Measurements from ENCODE around the gene RHBDD2.
A peak's percentile ranks its signal among the peaks of the same experiment; 100 is the strongest.
"Not testable (repeated sequence)": the region's sequence is repeated elsewhere in the genome, so short reads cannot be mapped to it uniquely, and the experiment has no call there.

Gene RHBDD2

DNA sequence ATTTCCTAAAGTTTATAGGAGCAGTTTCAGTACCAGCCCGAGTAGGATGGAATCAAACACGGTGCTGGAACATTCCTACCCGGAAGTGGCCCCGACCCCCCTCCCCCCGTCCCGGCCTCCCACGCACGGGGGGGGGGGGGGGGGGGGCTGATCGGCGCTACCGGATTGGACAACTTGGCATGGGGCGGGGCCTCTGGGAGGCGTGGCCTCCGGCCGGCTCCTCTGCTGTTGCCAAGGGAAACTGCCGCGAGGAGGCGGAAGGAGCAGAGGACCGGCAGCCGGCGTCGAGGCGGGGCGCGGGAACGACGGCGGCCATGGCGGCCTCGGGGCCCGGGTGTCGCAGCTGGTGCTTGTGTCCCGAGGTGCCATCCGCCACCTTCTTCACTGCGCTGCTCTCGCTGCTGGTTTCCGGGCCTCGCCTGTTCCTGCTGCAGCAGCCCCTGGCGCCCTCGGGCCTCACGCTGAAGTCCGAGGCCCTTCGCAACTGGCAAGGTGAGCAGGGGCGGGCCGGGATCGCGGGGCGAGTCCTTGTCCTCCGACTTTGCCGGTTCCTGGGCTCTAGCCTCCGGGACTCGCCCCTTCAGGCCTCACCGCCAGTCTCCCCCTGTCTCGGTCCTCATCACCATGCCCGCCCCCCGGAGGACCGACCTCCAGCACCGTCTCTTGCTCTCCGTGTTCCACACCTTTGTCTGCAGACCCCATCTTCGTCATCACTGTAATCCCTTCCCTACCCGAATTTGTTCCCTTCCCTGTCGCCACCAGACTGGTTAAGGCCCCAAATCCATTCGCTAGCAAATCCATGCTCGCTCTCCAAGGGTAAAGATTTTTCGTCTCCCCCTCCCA lies at the start of gene RHBDD2:
RHBDD2 (plus strand) TSS at position 266 of the 843 bp plus-strand sequence; CDS start at position 315, 49 bp downstream.
- peak within 1 kb of the TSS; percentile 97 for H3K4me3 ChIP-seq (ENCODE audit: low read depth, low read length)
- TF ChIP-seq, protein P1, sequence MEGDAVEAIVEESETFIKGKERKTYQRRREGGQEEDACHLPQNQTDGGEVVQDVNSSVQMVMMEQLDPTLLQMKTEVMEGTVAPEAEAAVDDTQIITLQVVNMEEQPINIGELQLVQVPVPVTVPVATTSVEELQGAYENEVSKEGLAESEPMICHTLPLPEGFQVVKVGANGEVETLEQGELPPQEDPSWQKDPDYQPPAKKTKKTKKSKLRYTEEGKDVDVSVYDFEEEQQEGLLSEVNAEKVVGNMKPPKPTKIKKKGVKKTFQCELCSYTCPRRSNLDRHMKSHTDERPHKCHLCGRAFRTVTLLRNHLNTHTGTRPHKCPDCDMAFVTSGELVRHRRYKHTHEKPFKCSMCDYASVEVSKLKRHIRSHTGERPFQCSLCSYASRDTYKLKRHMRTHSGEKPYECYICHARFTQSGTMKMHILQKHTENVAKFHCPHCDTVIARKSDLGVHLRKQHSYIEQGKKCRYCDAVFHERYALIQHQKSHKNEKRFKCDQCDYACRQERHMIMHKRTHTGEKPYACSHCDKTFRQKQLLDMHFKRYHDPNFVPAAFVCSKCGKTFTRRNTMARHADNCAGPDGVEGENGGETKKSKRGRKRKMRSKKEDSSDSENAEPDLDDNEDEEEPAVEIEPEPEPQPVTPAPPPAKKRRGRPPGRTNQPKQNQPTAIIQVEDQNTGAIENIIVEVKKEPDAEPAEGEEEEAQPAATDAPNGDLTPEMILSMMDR (IDR thresholded peaks at IDR 0.05; ENCODE audit: low read depth, low read length): no peak

DNA sequence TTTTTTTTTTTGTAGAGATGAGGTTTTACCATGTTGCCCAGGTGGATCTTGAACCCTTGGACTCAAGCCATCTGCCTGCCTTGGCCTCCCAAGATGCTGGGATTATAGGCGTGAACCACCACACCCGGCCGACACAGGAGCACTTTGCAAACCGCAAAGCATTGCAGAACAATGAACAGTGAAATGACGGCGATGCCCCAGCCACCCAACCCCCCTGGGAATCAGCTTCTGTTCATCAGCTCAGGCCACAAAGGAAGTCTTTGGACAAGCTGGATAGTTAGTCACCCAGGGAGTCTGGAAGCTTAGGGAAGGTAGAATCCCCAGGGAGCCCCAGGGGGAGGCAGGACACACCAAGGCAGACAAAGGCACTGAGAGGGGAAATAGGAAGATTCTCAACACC lies 49.2 kb upstream of the RHBDD2 start:
- H3K4me3 ChIP-seq (ENCODE audit: low read depth, low read length): not testable (repeated sequence)

DNA sequence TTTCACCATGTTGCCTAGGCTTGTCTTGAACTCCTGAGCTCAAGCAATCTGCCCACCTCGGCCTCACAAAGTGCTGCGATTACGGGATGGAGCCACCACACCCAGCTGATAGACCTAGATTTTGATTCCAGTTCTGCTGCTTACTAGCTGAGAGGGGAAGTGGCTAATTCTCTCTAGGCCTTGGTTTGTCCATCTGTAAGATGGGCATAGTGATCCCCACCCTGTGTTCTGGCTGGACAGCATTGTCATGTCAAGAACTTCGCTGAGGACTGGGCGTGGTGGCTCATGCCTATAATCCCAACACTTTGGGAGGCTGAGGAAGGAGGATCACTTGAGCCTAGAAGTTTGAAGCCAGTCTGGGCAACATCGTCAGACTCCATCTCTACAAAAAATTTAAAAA lies 47.9 kb upstream of the RHBDD2 start:
- TF ChIP-seq, protein P1 (IDR thresholded peaks at IDR 0.05; ENCODE audit: low read depth, low read length): no peak
- no peak overlapping the region for H3K4me3 ChIP-seq (ENCODE audit: low read depth, low read length)

DNA sequence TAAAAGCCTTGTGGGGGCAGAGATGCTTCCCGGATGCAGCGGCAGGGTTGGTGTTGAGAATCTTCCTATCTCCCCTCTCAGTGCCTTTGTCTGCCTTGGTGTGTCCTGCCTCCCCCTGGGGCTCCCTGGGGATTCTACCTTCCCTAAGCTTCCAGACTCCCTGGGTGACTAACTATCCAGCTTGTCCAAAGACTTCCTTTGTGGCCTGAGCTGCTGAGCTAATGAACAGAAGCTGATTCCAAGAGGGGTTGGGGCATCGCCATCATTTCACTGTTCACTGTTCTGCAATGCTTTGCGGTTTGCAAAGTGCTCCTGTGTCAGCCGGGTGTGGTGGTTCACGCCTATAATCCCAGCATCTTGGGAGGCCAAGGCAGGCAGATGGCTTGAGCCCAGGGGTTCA lies 45.2 kb upstream of the RHBDD2 start:
- H3K4me3 ChIP-seq (ENCODE audit: low read depth, low read length): not testable (repeated sequence)

DNA sequence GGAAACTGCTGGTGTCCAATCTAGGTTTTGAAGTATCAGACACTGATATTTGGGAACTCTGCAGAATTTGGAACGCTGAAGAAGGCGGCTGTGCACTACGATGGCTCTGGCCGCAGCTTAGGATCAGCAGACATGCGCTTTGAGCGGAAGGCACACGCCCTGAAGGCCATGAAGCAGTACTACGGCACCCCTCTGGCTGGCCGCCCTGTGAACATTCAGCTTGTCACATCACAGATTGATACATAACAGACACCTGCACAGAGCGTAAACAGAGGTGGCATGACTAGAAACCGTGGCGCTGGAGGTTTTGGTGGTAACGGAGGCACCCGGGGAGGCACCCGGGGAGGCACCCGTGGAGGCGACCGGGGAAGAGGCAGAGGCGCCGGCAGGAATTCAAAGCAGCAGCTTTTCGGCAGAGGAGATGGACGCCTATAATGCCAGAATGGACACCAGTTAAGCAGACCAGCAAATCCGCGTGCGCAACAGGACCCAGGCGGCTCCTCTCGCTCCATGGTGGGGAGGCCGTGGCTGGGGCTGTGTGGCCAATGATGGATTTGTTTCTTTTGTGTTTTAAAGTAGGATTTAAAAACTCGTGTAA lies 43.0 kb upstream of the RHBDD2 start:
- TF ChIP-seq, protein P1 (IDR thresholded peaks at IDR 0.05; ENCODE audit: low read depth, low read length): no peak
- no peak overlapping the region for H3K4me3 ChIP-seq (ENCODE audit: low read depth, low read length)

DNA sequence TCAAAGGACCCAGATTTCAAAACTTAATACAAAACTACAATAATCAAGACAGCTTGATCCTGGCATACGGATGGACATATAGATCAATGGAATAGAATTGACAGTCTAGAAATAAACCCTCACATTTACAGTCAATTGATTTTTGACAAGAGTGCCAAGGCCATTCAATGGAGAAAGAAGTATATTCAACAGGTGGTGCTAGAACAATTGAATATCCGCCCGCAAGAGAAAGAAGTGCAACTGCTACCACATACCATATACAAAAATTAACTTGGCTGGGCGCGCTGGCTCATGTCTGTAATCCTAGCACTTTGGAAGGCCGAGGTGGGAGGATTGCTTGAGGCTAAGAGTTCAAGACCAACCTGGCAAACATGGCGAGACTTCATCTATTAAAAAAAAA lies 42.0 kb upstream of the RHBDD2 start:
- no peak overlapping the region for H3K4me3 ChIP-seq (ENCODE audit: low read depth, low read length)
- TF ChIP-seq, protein P1 (IDR thresholded peaks at IDR 0.05; ENCODE audit: low read depth, low read length): no peak

DNA sequence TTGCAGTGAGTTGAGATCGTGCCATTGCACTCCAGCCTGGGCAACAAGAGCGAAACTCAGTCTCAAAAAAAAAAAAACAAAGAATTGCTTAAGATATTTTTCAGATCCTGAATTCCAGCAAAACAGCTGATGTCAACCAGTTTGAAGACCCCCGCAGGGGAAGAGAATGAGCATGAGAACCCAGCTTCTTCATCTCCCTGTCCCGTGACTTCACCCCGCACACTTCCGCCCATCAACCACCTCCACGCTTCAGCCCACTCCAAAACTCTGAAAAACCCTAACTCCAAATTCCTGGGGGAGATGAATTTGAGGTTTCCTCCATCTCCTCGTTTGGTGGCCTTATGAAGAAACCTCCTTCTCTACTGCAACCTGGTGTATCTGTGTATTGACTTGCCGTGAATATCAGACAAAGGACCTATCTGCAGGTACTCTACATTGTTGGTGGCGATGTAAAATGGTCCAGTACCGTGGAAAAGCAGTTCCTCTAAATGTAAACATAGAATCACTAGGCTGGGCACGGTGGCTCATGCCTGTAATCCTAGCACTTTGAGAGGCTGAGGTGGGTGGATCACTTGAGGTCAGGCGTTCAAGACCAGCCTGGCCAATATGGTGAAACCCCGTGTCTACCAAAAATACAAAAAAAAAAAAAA lies 40.4 kb upstream of the RHBDD2 start:
- not testable (repeated sequence) for H3K4me3 ChIP-seq (ENCODE audit: low read depth, low read length)

DNA sequence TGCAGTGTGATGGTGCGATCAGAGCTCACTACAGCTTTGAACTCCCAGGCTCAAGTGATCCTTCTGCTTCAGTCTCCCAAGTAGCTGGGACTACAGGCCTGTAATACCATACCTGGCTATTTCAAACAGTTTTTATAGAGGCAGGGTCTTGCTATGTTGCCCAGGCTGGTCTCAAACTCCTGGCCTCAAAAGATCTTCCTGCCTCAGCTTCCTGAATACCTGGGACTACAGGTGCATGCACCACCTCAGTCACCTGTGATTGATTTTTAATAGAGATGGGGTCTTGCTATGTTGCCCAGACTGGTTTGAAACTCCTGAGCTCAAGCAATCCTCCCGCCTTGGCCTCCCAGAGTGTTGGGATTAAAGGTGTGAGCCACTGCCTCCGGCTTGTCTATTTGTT lies 38.8 kb upstream of the RHBDD2 start:
- no peak overlapping the region for H3K4me3 ChIP-seq (ENCODE audit: low read depth, low read length)
- TF ChIP-seq, protein P1 (IDR thresholded peaks at IDR 0.05; ENCODE audit: low read depth, low read length): no peak

Data from WI38 (cell line).